H1 (cell line): Measurements from ENCODE around the gene PSME2. TPM values are rescaled to one million over a fixed set of nuclear protein-coding genes. Genes with fewer than 3 reads are reported as not detected.

Source experiments
- CTCF ChIA-PET: fragments of 300-600 bp; sonication (Branson Sonifier 250); formaldehyde crosslinking; loops from one replicate; lab custom pipeline; 2021; ENCODE audit not compliant: partially characterized antibody; lab: Charles Lee
- POLR2A ChIA-PET: fragments of 300-600 bp; sonication (Branson Sonifier 250); formaldehyde crosslinking; loops from one replicate; lab custom pipeline; 2021; ENCODE audit warnings: inconsistent platforms; ENCODE audit not compliant: partially characterized antibody; lab: Charles Lee
- DNase-seq, 2 experiments: peaks; one replicate each; pipeline versions ENCODE4 v3.0.0 to v3.0.0-alpha.2; 2010 to 2022; ENCODE audit warnings: low spot score in 2 of 2, low read depth in 1 of 2, mixed read lengths in 1 of 2
- FAIRE-seq: peaks from 2 replicates; lab custom pipeline; 2011; peaks lifted over from hg19 to GRCh38; lab: Jason Lieb, UNC
- H2AFZ ChIP-seq: 2 replicates; pipeline ENCODE4 v1.8.1; 2012; ENCODE audit warnings: low read length, inconsistent platforms
- H2AK5ac ChIP-seq: 2 replicates; pipeline ENCODE4 v1.6.1; 2013; ENCODE audit warnings: low read depth, low read length
- H2BK120ac ChIP-seq: replicated peaks from 2 replicates; pipeline ENCODE3; 2013; ENCODE audit warnings: low read depth, low read length, inconsistent platforms
- H2BK12ac ChIP-seq: 2 replicates; pipeline ENCODE4 v1.6.1; 2013; ENCODE audit warnings: low read depth, low read length
- H2BK15ac ChIP-seq: 2 replicates; pipeline ENCODE4 v1.6.1; 2013; ENCODE audit warnings: low read length
- H2BK20ac ChIP-seq: 2 replicates; pipeline ENCODE4 v1.6.1; 2013; ENCODE audit warnings: low read length
- H2BK5ac ChIP-seq: 2 replicates; pipeline ENCODE4 v1.6.1; 2013; ENCODE audit warnings: low read depth, low read length
- H3K14ac ChIP-seq: 2 replicates; pipeline ENCODE4 v1.6.1; 2013; ENCODE audit warnings: inconsistent platforms; ENCODE audit not compliant: insufficient read length
- H3K18ac ChIP-seq: 2 replicates; pipeline ENCODE4 v1.6.1; 2013; ENCODE audit warnings: low read length; ENCODE audit errors: extremely low read depth
- H3K23ac ChIP-seq: 2 replicates; pipeline ENCODE4 v1.6.1; 2013; ENCODE audit warnings: inconsistent platforms; ENCODE audit not compliant: insufficient read length
- H3K23me2 ChIP-seq: 2 replicates; pipeline ENCODE4 v1.6.1; 2013; ENCODE audit warnings: low read depth, low read length
- H3K27ac ChIP-seq: 2 replicates; pipeline ENCODE4 v1.6.1; 2011; ENCODE audit warnings: low read depth, low read length, inconsistent platforms
- H3K27me3 ChIP-seq, 4 experiments: replicated peaks in 1 of 4; 1 replicate in 1 of 4; 2 replicates in 3 of 4; pipeline versions ENCODE4 v1.6.1 to v1.8.1; 2011 to 2013; ENCODE audit warnings: low read length in 3 of 4, mild to moderate bottlenecking in 3 of 4, inconsistent platforms in 2 of 4, mixed read lengths in 2 of 4, moderate library complexity in 1 of 4; ENCODE audit not compliant: control insufficient read depth in 3 of 4, insufficient read depth in 3 of 4; ENCODE audit errors: extremely low read depth in 1 of 4
- H3K36me3 ChIP-seq, 4 experiments: 2 replicates each; pipeline versions ENCODE4 v1.6.1 to v1.8.1; 2011 to 2013; ENCODE audit warnings: mild to moderate bottlenecking in 4 of 4, low read length in 3 of 4, moderate library complexity in 2 of 4, control low read depth in 1 of 4, inconsistent platforms in 1 of 4; ENCODE audit not compliant: insufficient read depth in 4 of 4, control insufficient read depth in 2 of 4
- H3K4ac ChIP-seq: replicated peaks from 2 replicates; pipeline ENCODE3; 2013; ENCODE audit warnings: low read length, low read depth, mixed read lengths, inconsistent platforms; ENCODE audit not compliant: insufficient read length
- H3K4me1 ChIP-seq, 4 experiments: replicated peaks in 1 of 4; 1 replicate in 1 of 4; 2 replicates in 3 of 4; pipeline versions ENCODE4 v1.6.1 to v1.8.1; 2011 to 2013; ENCODE audit warnings: low read length in 3 of 4, inconsistent platforms in 2 of 4, mixed read lengths in 1 of 4; ENCODE audit not compliant: insufficient read depth in 4 of 4, control insufficient read depth in 3 of 4
- H3K4me2 ChIP-seq, 2 experiments: 2 replicates each; pipeline versions ENCODE4 v1.6.1 to v1.8.1; 2011 to 2013; ENCODE audit warnings: low read depth in 2 of 2, low read length in 2 of 2, control low read depth in 1 of 2, inconsistent platforms in 1 of 2, mild to moderate bottlenecking in 1 of 2; ENCODE audit not compliant: insufficient read depth in 1 of 2
- H3K4me3 ChIP-seq, 4 experiments: fragments of 200-600, 300-600 bp in 1 of 4; sonication (generic), shearing (Covaris generic), sonication (Bioruptor Twin) in 1 of 4; 2 replicates each; pipeline versions ENCODE4 v1.5.1 to v1.8.1; 2011 to 2016; ENCODE audit warnings: low read length in 4 of 4, low read depth in 3 of 4, control low read depth in 2 of 4, inconsistent platforms in 2 of 4, mild to moderate bottlenecking in 2 of 4, mixed read lengths in 1 of 4, moderate library complexity in 1 of 4; ENCODE audit not compliant: insufficient read depth in 2 of 4; ENCODE audit errors: extremely low read depth in 1 of 4
- H3K56ac ChIP-seq: replicated peaks from 2 replicates; pipeline ENCODE3; 2013; ENCODE audit warnings: low read depth, mild to moderate bottlenecking, mixed read lengths, low read length, inconsistent platforms; ENCODE audit not compliant: insufficient read length
- H3K79me1 ChIP-seq: 2 replicates; pipeline ENCODE4 v1.6.1; 2013; ENCODE audit warnings: low read depth, low read length, control low read depth
- H3K79me2 ChIP-seq, 2 experiments: 2 replicates each; pipeline versions ENCODE4 v1.6.1 to v1.8.1; 2012 to 2013; ENCODE audit warnings: low read length in 2 of 2, mild to moderate bottlenecking in 2 of 2, inconsistent platforms in 1 of 2; ENCODE audit not compliant: insufficient read depth in 2 of 2, control insufficient read depth in 1 of 2
- H3K9ac ChIP-seq, 4 experiments: replicated peaks in 1 of 4; 1 replicate in 1 of 4; 2 replicates in 3 of 4; pipeline versions ENCODE4 v1.6.1 to v1.8.1; 2011 to 2013; ENCODE audit warnings: low read depth in 3 of 4, low read length in 3 of 4, control low read depth in 2 of 4, mild to moderate bottlenecking in 2 of 4, moderate library complexity in 2 of 4, inconsistent platforms in 1 of 4; ENCODE audit errors: extremely low read depth in 1 of 4
- H3K9me3 ChIP-seq, 2 experiments: 2 replicates each; pipeline versions ENCODE4 v1.6.1 to v1.8.1; 2012 to 2013; ENCODE audit warnings: mild to moderate bottlenecking in 2 of 2, moderate library complexity in 2 of 2, control low read depth in 1 of 2, inconsistent platforms in 1 of 2, low read depth in 1 of 2, low read length in 1 of 2, mixed read lengths in 1 of 2; ENCODE audit not compliant: insufficient read depth in 2 of 2
- H4K20me1 ChIP-seq, 2 experiments: replicated peaks in 1 of 2; 2 replicates each; pipeline versions ENCODE3 to v1.8.1; 2011 to 2013; ENCODE audit warnings: inconsistent platforms in 2 of 2, low read length in 2 of 2, mild to moderate bottlenecking in 1 of 2; ENCODE audit not compliant: insufficient read depth in 2 of 2, control insufficient read depth in 1 of 2
- H4K5ac ChIP-seq: 2 replicates; pipeline ENCODE4 v1.6.1; 2013; ENCODE audit warnings: low read length, low read depth, mixed read lengths, inconsistent platforms; ENCODE audit not compliant: insufficient read length
- H4K8ac ChIP-seq: 2 replicates; pipeline ENCODE4 v1.8.0; 2013; ENCODE audit warnings: mild to moderate bottlenecking, moderate library complexity, low read length, inconsistent platforms; ENCODE audit not compliant: insufficient read depth; ENCODE audit errors: extremely low read depth
- H4K91ac ChIP-seq: replicated peaks from 2 replicates; pipeline ENCODE3; 2013; ENCODE audit warnings: low read length, mixed read lengths, inconsistent platforms; ENCODE audit not compliant: insufficient read length
- ATF2 ChIP-seq: IDR thresholded peaks from 2 replicates; pipeline ENCODE4 v1.6.1; 2012; ENCODE audit warnings: low read length, inconsistent platforms
- CREB1 ChIP-seq: IDR thresholded peaks from 2 replicates; pipeline ENCODE4 v1.6.1; 2012; ENCODE audit warnings: inconsistent platforms
- CTBP2 ChIP-seq: IDR thresholded peaks from 2 replicates; pipeline ENCODE4 v1.7.0; 2011; ENCODE audit warnings: borderline replicate concordance, mild to moderate bottlenecking, moderate library complexity, mixed read lengths, low read length; ENCODE audit not compliant: insufficient read depth, insufficient read length
- HDAC6 ChIP-seq: IDR thresholded peaks from one replicate; pipeline ENCODE4 v1.7.1; 2012; ENCODE audit warnings: low read depth, mild to moderate bottlenecking, inconsistent platforms, low read length, moderate library complexity
- JUND ChIP-seq: IDR thresholded peaks from 2 replicates; pipeline ENCODE4 v1.6.1; 2011; ENCODE audit warnings: mild to moderate bottlenecking, improper control_type of control experiment, low read length
- SIN3A ChIP-seq, 2 experiments: IDR thresholded peaks in 1 of 2; conservative IDR thresholded peaks in 1 of 2; 2 replicates each; pipeline ENCODE4 v1.6.1; 2011 to 2012; ENCODE audit warnings: low read length in 2 of 2, improper control_type of control experiment in 1 of 2, low read depth in 1 of 2, mild to moderate bottlenecking in 1 of 2
- SRF ChIP-seq: IDR thresholded peaks from 2 replicates; pipeline ENCODE4 v1.6.1; 2011; ENCODE audit warnings: mild to moderate bottlenecking, low read depth, low read length, moderate library complexity
- USF2 ChIP-seq: IDR thresholded peaks from 2 replicates; pipeline ENCODE4 v1.6.1; 2011; ENCODE audit warnings: low read length, improper control_type of control experiment
- YY1 ChIP-seq: IDR thresholded peaks from 2 replicates; pipeline ENCODE4 v1.6.1; 2011; ENCODE audit warnings: low read depth, mild to moderate bottlenecking, low read length
- WGBS, 2 experiments: shearing (Covaris generic) in 1 of 2; methylation state at CpG; one replicate each; pipeline versions ENCODE4 v1.1.6 to v1.1.7; 2013 to 2015; ENCODE audit warnings: low lambda C conversion rate in 2 of 2, mixed read lengths in 2 of 2, inconsistent platforms in 1 of 2, low coverage in 1 of 2, missing lambda C conversion rate in 1 of 2; ENCODE audit not compliant: insufficient replicate concordance in 2 of 2, insufficient coverage in 1 of 2, insufficient read length in 1 of 2; ENCODE audit errors: extremely low coverage in 1 of 2, missing lambda C conversion rate in 1 of 2; 5-methylcytosine and 5-hydroxymethylcytosine counted together
- polyA plus RNA-seq, 7 experiments: library from polyadenylated mRNA; depleted of rRNA in 3 of 7; stranded (reverse) in 5 of 7; unstranded in 2 of 7; fragments of >200 nt in 5 of 7; fragments of 200-250 nt in 2 of 7; gene quantifications; 1 replicate in 5 of 7; 2 replicates in 1 of 7; 4 replicates in 1 of 7; pipeline versions ENCODE4 v1.2.1 to v1.2.3, GENCODE V29; 2011 to 2013; ENCODE audit warnings: missing spikeins in 2 of 7, mixed read lengths in 2 of 7
- total RNA-seq: library from RNA; stranded (reverse); fragmentation: NEBNext Ultra II Directional; extraction: Animal tissue kit (Norgen Biotek cat#: 25700); gene quantifications from 2 replicates; pipeline ENCODE4 v1.2.1, GENCODE V29; 2021

PSME2 gene
- total and polyA plus RNA-seq, 2 of the 8 experiments (the other 6 are each of a cell fraction or from before 2014, with no cell fraction given), result 71.8 to 111 TPM

GRCh38 chr14:24178399-24179178, 32.2 kb upstream of the PSME2 start:
- Histone ChIP-seq H3K18ac (no peak overlapping the region), H3K79me1 (0 out of 2 replicates have a peak, but pooled peaks cover 2% of the 10 kb centered on the region), H3K27ac (no peak overlapping the region), H3K9me3 (no peaks in the 10 kb centered on the region), H3K4me1 (no peaks in the 10 kb centered on the region), H2BK12ac (no peak overlapping the region), H2BK5ac (no peak overlapping the region), H3K14ac (no peak overlapping the region), H4K5ac (no peak overlapping the region), H3K9ac (no peak overlapping the region), H3K23ac (no peak overlapping the region), H2BK20ac (no peak overlapping the region), H4K8ac (no peak overlapping the region), H2BK120ac (no peak overlapping the region), H3K79me2 (no peaks in the 10 kb centered on the region), H2AFZ (no peak overlapping the region), H2BK15ac (no peak overlapping the region), H2AK5ac (no peak overlapping the region), H4K91ac (no peak overlapping the region), H3K56ac (no peak overlapping the region), H3K4me2 (no peak overlapping the region), H3K27me3 (no peaks in the 10 kb centered on the region), H4K20me1 (peaks cover 2 to 15% of the 10 kb centered on the region in 2 experiments), H3K4ac (no peak overlapping the region), H3K4me3 (no peak overlapping the region), H3K23me2 (no peaks in the 10 kb centered on the region), H3K36me3 (peaks cover 14 to 49% (median 41%) of the 10 kb centered on the region in 4 experiments)
- POLR2A ChIA-PET, result interaction anchor here (0.6 to 10.7 kb wide), 20 partner anchors 9 to 575 kb away, joined by 3 to 158 read pairs (median 4); partner anchors contain the start of genes CHMP4A, IPO4, IRF9 and LTB4R2
- no peak for DNase-seq
- 84% methylated on average over 12 of the region's 12 CpGs; no CpG with 5 or more reads in 1 of the 2 experiments for WGBS, 2 experiments
- CTCF ChIA-PET, result interaction anchor here (1.1 kb wide), 2 partner anchors 18 to 64 kb away, joined by 3 to 4 read pairs; partner anchors contain the start of gene IRF9
- no peak for FAIRE-seq
- TF ChIP-seq HDAC6, result no peak
- no peak for TF ChIP-seq SIN3A (conservative IDR thresholded peaks at IDR 0.05 in 1 of 2, IDR thresholded peaks at IDR 0.05 in 1 of 2; ENCODE audit: low read depth in 1 of 2, low read length in 2 of 2)
- no peak for TF ChIP-seq ATF2
- TF ChIP-seq SRF, result no peak
- no peak for TF ChIP-seq JUND
- no peak for TF ChIP-seq CTBP2
- no peak for TF ChIP-seq YY1
- no peak for TF ChIP-seq USF2
- no peak for TF ChIP-seq CREB1
